ENCODE data around the gene TCP11L1. TPM values are rescaled to one million over a fixed set of nuclear protein-coding genes. Genes with fewer than 3 reads are reported as not detected.

Gene TCP11L1
- total and polyA plus RNA-seq, 12 donors: 2.8 to 9.2 (median 6.2) TPM

DNA sequence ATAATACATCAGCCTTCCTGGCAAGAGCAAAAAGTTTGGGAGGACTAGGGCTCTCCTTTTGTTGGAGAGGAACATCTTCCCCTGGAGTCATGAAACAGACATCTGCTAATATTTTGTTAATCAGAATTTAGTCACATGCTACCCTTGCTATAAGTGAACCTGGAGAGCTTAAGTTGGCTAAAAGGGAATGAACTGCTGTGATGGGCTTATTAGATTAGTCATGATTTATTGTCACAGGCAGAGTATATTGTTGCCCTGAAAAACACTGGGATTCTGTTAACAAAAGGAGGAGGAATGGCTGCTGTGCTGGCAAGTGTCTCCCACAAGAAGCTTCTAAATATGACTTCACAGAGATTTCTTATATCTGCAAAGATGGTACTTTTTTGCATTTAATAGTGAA, 16.0 kb downstream of the TCP11L1 start:
- ATAC-seq (no peak), DNase-seq (no peak)
- Histone ChIP-seq H3K4me1 (peaks cover 0 to 13% (median 0%) of the 10 kb centered on the region in 9 donors), H3K27me3 (no peaks in the 10 kb centered on the region), H3K9me3 (no peaks in the 10 kb centered on the region), H3K4me3 (no peak overlapping the region), H3K27ac (no peak overlapping the region), H3K36me3 (peaks cover 0 to 66% (median 18%) of the 10 kb centered on the region in 9 donors)
- intact Hi-C loops (cut with DNase I): no loop called here
- TF ChIP-seq, protein P1, sequence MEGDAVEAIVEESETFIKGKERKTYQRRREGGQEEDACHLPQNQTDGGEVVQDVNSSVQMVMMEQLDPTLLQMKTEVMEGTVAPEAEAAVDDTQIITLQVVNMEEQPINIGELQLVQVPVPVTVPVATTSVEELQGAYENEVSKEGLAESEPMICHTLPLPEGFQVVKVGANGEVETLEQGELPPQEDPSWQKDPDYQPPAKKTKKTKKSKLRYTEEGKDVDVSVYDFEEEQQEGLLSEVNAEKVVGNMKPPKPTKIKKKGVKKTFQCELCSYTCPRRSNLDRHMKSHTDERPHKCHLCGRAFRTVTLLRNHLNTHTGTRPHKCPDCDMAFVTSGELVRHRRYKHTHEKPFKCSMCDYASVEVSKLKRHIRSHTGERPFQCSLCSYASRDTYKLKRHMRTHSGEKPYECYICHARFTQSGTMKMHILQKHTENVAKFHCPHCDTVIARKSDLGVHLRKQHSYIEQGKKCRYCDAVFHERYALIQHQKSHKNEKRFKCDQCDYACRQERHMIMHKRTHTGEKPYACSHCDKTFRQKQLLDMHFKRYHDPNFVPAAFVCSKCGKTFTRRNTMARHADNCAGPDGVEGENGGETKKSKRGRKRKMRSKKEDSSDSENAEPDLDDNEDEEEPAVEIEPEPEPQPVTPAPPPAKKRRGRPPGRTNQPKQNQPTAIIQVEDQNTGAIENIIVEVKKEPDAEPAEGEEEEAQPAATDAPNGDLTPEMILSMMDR (IDR thresholded peaks at IDR 0.05): no peak

GRCh38 chr11:33057284-33057683, 17.9 kb downstream of the TCP11L1 start:
- Histone ChIP-seq H3K4me3 (no peak overlapping the region), H3K4me1 (peaks cover 0 to 9% (median 0%) of the 10 kb centered on the region in 9 donors), H3K27ac (no peak overlapping the region), H3K36me3 (peaks cover 0 to 83% (median 21%) of the 10 kb centered on the region in 9 donors), H3K9me3 (no peaks in the 10 kb centered on the region), H3K27me3 (no peaks in the 10 kb centered on the region)
- TF ChIP-seq, protein P1 (IDR thresholded peaks at IDR 0.05): no peak
- DNase-seq (no peak), ATAC-seq (no peak)
- WGBS, 2 donors: 94 to 95% methylated on average over 1 of the region's 1 CpG
- intact Hi-C loops (cut with DNase I): no loop called here

DNA sequence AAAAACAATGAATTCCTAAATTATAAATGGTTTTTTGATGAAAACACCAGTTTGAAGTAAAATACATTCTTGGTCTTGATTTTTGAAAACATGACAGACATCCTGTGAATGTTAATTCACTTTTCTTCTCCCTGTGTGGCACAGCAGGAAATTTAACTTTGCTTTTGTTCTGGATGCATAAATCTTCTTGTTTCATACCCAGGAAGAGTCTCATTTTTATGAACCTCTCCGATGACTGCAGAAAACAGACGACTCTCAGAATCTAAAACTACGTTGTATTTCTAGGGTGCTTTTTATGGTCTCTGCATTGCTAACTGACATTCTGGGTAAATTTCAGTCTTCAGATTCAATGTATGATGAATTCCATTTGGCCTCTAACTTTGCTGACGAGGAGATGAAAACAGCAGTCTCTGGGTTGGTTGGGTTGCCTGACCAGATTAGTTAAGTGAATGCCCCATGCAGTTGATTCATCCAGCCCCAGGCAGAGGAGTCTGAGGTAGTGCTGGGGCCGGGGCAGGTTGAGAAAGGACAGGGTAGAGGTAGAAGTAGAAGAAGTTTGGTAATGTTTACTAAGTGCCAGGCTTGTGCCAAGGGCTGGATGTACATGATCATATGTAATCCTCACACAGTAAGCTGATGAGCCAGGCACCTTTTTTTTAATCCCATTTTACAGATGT, 20.1 kb downstream of the TCP11L1 start:
- intact Hi-C loops (cut with DNase I): loop anchor here in 3 of 10 donors (5.0 to 10.0 kb wide), 3 partner anchors 95 to 255 kb away; no protein-coding TSS in a partner anchor
- Histone ChIP-seq H3K27ac (no peak overlapping the region), H3K4me1 (peaks cover 0 to 24% (median 11%) of the 10 kb centered on the region in 9 donors), H3K27me3 (no peaks in the 10 kb centered on the region), H3K9me3 (no peaks in the 10 kb centered on the region), H3K4me3 (no peak overlapping the region), H3K36me3 (peaks cover 0 to 91% (median 21%) of the 10 kb centered on the region in 9 donors)
- DNase-seq: no peak
- 94 to 95% methylated on average over 5 of the region's 5 CpGs for WGBS, 2 donors
- ATAC-seq: no peak
- TF ChIP-seq, protein P1 (IDR thresholded peaks at IDR 0.05): no peak

- peaks cover 0 to 90% (median 21%) of the 10 kb centered on the region in 9 donors for H3K36me3 ChIP-seq
- no peak for DNase-seq
- no peak for ATAC-seq
- intact Hi-C loops (cut with DNase I): loop anchor here in 3 of 10 donors (5.0 to 10.0 kb wide), 3 partner anchors 95 to 255 kb away; no protein-coding TSS in a partner anchor
- H3K4me1 ChIP-seq: peaks cover 0 to 32% (median 14%) of the 10 kb centered on the region in 9 donors
- H3K4me3 ChIP-seq: no peak overlapping the region
- WGBS, 2 donors: 95 to 100% methylated on average over 3 of the region's 3 CpGs
- H3K9me3 ChIP-seq: no peaks in the 10 kb centered on the region
- TF ChIP-seq, protein P1 (IDR thresholded peaks at IDR 0.05): no peak
- no peaks in the 10 kb centered on the region for H3K27me3 ChIP-seq
- no peak overlapping the region for H3K27ac ChIP-seq
Observed at GRCh38 chr11:33060271-33060670, 20.9 kb downstream of the TCP11L1 start.
